PFSK-1 (cell line): ENCODE data around the gene IRX2.

Source experiments
- FOXP2 ChIP-seq: optimal IDR thresholded peaks from 2 replicates; pipeline ENCODE3; 2011; ENCODE audit warnings: borderline replicate concordance, control low read depth, inconsistent platforms; ENCODE audit not compliant: insufficient read depth; ENCODE audit errors: extremely low read length, extremely low read depth
- POLR2AphosphoS5 ChIP-seq: IDR thresholded peaks from 2 replicates; pipeline ENCODE4 v1.6.1; 2012; ENCODE audit warnings: low read depth, mild to moderate bottlenecking, control low read depth, low read length, moderate library complexity
- SIN3A ChIP-seq: IDR thresholded peaks from 2 replicates; pipeline ENCODE4 v1.6.1; 2012; ENCODE audit warnings: mild to moderate bottlenecking, low read length, moderate library complexity, borderline replicate concordance; ENCODE audit not compliant: insufficient read depth
- TAF1 ChIP-seq: IDR thresholded peaks from 2 replicates; pipeline ENCODE4 v1.6.1; 2012; ENCODE audit warnings: low read length, control low read depth, borderline replicate concordance; ENCODE audit not compliant: insufficient read depth
- TF ChIP-seq, protein P1 (sequence below), 2 experiments: IDR thresholded peaks; 2 replicates each; pipeline versions ENCODE4 v1.6.1 to v1.8.0; 2011 to 2012; ENCODE audit warnings: low read depth in 2 of 2, low read length in 2 of 2, control low read depth in 1 of 2, inconsistent platforms in 1 of 2, mild to moderate bottlenecking in 1 of 2, moderate library complexity in 1 of 2; ENCODE audit not compliant: insufficient read depth in 1 of 2

The IRX2 gene

DNA sequence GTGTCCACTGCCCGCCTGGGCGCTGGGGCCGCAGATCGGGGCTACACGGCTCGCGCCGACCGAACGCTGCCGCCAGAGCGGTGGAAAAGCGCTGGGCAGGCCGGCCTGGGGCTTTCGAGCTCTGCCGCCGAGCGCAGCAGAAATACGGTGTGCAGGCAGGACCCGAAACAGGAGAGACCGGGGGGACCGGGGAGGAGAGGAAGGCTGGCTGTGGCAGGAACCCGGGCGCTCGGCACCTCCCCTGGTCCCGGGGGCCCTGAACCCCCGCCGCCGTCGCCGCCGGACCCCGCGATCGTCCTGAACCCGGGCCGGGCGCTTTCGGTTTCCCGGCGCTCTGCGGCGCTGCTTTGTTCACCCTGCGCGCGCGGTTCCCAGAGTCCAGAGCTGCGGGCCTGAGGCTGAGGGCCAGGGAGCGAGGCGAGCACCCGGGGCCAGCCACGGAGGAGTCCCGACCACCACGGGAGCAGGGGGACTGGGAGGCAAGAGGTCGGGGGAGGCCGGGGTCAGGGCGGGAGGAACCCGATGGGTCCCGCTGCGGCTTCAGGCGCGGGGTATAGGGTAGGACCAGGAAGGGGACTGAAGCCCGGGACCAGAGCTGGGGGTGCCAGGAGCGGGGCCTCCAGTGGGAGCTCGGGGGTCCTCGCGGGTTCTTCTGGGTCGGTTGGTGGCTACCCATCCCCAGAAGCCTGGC lies 12.0 kb downstream of the IRX2 start:
- TF ChIP-seq, protein P1, sequence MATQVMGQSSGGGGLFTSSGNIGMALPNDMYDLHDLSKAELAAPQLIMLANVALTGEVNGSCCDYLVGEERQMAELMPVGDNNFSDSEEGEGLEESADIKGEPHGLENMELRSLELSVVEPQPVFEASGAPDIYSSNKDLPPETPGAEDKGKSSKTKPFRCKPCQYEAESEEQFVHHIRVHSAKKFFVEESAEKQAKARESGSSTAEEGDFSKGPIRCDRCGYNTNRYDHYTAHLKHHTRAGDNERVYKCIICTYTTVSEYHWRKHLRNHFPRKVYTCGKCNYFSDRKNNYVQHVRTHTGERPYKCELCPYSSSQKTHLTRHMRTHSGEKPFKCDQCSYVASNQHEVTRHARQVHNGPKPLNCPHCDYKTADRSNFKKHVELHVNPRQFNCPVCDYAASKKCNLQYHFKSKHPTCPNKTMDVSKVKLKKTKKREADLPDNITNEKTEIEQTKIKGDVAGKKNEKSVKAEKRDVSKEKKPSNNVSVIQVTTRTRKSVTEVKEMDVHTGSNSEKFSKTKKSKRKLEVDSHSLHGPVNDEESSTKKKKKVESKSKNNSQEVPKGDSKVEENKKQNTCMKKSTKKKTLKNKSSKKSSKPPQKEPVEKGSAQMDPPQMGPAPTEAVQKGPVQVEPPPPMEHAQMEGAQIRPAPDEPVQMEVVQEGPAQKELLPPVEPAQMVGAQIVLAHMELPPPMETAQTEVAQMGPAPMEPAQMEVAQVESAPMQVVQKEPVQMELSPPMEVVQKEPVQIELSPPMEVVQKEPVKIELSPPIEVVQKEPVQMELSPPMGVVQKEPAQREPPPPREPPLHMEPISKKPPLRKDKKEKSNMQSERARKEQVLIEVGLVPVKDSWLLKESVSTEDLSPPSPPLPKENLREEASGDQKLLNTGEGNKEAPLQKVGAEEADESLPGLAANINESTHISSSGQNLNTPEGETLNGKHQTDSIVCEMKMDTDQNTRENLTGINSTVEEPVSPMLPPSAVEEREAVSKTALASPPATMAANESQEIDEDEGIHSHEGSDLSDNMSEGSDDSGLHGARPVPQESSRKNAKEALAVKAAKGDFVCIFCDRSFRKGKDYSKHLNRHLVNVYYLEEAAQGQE (IDR thresholded peaks at IDR 0.05; ENCODE audit: insufficient read depth in 1 of 2, low read depth in 2 of 2, low read length in 2 of 2): no peak
- no peak for TF ChIP-seq FOXP2
- no peak for TF ChIP-seq POLR2AphosphoS5
- TF ChIP-seq SIN3A: no peak

GRCh38 chr5:2738700-2739359 lies 12.6 kb downstream of the IRX2 start:
- TF ChIP-seq, protein P1 (IDR thresholded peaks at IDR 0.05; ENCODE audit: insufficient read depth in 1 of 2, low read depth in 2 of 2, low read length in 2 of 2): no peak
- no peak for TF ChIP-seq SIN3A
- TF ChIP-seq FOXP2: no peak
- TF ChIP-seq TAF1: no peak
- no peak for TF ChIP-seq POLR2AphosphoS5

DNA sequence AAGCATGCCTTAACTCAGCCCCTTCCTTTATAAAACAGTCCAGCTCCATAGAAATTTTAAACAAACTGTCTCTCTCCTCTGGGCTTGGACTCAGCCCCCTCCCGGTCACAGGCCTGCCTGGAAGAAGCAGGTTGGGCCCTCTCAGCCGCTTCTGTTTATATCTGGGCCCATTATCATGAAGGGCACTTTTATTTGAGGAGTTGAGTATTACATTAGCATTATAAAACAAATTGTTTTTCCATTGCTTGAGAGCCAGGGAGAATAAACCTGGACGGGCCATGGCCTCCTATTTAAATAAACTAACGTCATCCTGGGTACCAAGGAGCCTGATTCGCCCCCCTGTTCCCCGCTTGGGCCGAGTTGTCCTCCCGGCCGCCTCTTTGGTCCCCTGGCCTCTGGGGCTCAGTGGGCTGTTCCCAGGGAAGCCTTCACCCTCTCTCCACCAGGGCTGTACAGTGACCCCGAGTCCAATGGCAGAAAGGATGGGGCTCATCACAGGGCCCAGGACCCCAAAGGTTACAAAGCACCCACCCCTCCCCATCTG lies 13.2 kb downstream of the IRX2 start:
- TF ChIP-seq FOXP2 (no peak), POLR2AphosphoS5 (no peak), SIN3A (no peak), TAF1 (no peak)
- TF ChIP-seq, protein P1 (IDR thresholded peaks at IDR 0.05; ENCODE audit: insufficient read depth in 1 of 2, low read depth in 2 of 2, low read length in 2 of 2): no peak

DNA sequence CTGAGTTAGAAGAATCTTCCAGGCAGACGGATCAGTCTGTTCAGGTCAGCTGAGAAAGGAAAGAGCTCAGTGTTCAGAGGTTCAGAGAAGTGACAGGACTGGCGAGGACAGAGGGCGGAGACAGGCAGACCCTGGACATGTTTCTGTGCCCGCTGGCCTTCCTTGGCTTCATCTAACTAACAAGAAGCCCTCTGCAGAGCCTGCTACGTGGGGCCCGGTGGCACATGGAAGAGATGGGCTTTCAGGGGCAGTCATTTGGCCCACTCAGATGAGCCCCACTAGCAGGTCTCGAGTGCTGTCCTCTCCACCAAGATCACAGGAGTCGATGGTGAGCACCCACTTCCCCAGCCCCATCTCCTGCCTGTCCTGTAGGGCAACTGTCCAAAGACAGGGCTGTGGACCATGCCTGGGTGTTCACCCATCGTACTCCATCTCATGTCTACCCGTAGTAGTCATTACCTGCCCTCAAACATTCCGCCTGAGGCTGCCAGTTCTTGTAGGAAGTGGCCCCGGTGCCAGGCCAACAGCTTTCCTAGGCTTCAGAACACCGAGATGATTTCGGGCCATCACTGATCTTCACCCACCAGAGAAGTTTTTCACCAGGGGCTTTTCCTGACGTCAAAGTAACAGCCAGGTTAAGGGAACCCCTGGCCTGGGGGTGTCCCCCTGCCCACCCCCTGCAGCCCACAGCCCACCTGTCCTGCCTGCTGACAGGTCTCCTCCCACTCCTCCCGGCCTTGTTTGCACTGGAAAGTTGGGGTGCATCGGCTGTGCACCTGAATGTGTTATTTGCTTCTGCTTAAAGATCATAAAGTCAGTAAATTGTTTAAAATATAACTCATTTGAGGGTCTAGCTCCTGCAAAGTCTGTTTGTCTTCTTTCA lies 14.0 kb downstream of the IRX2 start:
- TF ChIP-seq, protein P1 (IDR thresholded peaks at IDR 0.05; ENCODE audit: insufficient read depth in 1 of 2, low read depth in 2 of 2, low read length in 2 of 2): no peak
- TF ChIP-seq FOXP2: no peak
- TF ChIP-seq POLR2AphosphoS5: no peak
- no peak for TF ChIP-seq TAF1
- no peak for TF ChIP-seq SIN3A
